ENCODE results near the gene OR10P1.

The OR10P1 gene

DNA sequence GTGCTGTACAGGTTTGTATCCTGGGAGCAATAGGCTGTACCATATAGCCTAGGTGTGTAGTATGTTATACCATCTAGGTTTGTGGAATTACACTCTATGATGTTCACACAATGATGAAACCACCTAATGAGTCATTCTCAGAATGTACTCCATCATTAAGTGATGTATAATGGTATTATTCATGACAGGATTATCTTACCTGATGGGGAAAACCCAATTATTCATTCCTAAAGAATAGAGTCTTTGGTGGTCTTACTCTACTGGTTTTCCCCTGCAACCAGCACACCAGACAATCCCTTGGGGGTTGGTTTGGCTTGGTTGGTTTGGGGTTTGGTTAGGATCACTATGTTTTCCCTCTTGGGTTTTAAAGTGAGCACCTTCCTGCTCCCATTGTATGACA is 12.6 kb upstream of the OR10P1 start:
- Histone ChIP-seq H3K4me1 (ENCODE audit: low read length) (no peaks in the 10 kb centered on the region), H3K4me3 (ENCODE audit: low read length) (no peak overlapping the region), H3K36me3 (replicated peaks; ENCODE audit: insufficient read depth, low read length) (no peaks in the 10 kb centered on the region), H3K27ac (ENCODE audit: low read length) (no peak overlapping the region), H3K27me3 (replicated peaks; ENCODE audit: insufficient read depth, low read length) (no peaks in the 10 kb centered on the region), H3K9me3 (replicated peaks; ENCODE audit: insufficient read depth, low read length) (no peaks in the 10 kb centered on the region), H3K4me2 (ENCODE audit: low read depth, low read length) (no peak overlapping the region), H3F3A (ENCODE audit: insufficient read depth, low read length) (no peaks in the 10 kb centered on the region), H3K79me2 (ENCODE audit: low read length) (no peaks in the 10 kb centered on the region), H2AFZ (ENCODE audit: low read length) (no peak overlapping the region), H3K9ac (ENCODE audit: low read length) (no peak overlapping the region), H3K9me2 (replicated peaks; ENCODE audit: insufficient read depth, low read length) (no peaks in the 10 kb centered on the region), H4K20me1 (ENCODE audit: insufficient read depth, low read length) (no peaks in the 10 kb centered on the region)
- no peak for DNase-seq
- TF ChIP-seq EZH2phosphoT487 (IDR thresholded peaks at IDR 0.05; ENCODE audit: low read length), result no peak
- no peak for TF ChIP-seq EZH2 (optimal IDR thresholded peaks at IDR 0.05; ENCODE audit: low read depth, low read length)
- TF ChIP-seq, protein P1, sequence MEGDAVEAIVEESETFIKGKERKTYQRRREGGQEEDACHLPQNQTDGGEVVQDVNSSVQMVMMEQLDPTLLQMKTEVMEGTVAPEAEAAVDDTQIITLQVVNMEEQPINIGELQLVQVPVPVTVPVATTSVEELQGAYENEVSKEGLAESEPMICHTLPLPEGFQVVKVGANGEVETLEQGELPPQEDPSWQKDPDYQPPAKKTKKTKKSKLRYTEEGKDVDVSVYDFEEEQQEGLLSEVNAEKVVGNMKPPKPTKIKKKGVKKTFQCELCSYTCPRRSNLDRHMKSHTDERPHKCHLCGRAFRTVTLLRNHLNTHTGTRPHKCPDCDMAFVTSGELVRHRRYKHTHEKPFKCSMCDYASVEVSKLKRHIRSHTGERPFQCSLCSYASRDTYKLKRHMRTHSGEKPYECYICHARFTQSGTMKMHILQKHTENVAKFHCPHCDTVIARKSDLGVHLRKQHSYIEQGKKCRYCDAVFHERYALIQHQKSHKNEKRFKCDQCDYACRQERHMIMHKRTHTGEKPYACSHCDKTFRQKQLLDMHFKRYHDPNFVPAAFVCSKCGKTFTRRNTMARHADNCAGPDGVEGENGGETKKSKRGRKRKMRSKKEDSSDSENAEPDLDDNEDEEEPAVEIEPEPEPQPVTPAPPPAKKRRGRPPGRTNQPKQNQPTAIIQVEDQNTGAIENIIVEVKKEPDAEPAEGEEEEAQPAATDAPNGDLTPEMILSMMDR (IDR thresholded peaks at IDR 0.05; ENCODE audit: low read length), result no peak

DNA sequence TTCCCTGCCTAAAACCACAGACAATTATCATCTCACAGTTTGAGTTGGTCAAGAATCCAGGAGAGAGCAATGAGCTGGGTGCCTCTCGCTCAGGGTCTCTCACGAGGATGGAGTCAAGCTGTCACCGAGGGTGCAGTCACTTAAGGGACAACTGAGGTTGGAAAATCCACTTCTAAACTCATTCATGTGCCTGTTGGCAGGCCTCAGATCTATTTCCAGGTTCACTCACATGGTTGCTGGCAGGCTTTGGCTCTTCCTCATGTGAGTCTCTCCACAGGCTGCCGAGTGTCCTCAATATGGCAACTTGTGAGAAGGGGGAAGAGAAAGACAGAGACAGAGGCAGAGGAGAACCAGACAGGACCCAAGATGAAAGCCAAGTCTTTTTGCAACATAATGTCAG is 10.5 kb upstream of the OR10P1 start:
- Histone ChIP-seq H3K4me2 (ENCODE audit: low read depth, low read length) (no peak overlapping the region), H3K79me2 (ENCODE audit: low read length) (no peaks in the 10 kb centered on the region), H3K9me3 (replicated peaks; ENCODE audit: insufficient read depth, low read length) (no peaks in the 10 kb centered on the region), H2AFZ (ENCODE audit: low read length) (no peak overlapping the region), H3K27ac (ENCODE audit: low read length) (no peak overlapping the region), H3K9me2 (replicated peaks; ENCODE audit: insufficient read depth, low read length) (no peaks in the 10 kb centered on the region), H3K4me3 (ENCODE audit: low read length) (no peak overlapping the region), H3K9ac (ENCODE audit: low read length) (no peak overlapping the region), H3K4me1 (ENCODE audit: low read length) (no peaks in the 10 kb centered on the region), H4K20me1 (ENCODE audit: insufficient read depth, low read length) (no peaks in the 10 kb centered on the region), H3K27me3 (replicated peaks; ENCODE audit: insufficient read depth, low read length) (no peaks in the 10 kb centered on the region), H3K36me3 (replicated peaks; ENCODE audit: insufficient read depth, low read length) (no peaks in the 10 kb centered on the region), H3F3A (ENCODE audit: insufficient read depth, low read length) (no peaks in the 10 kb centered on the region)
- TF ChIP-seq EZH2 (optimal IDR thresholded peaks at IDR 0.05; ENCODE audit: low read depth, low read length) (no peak), EZH2phosphoT487 (IDR thresholded peaks at IDR 0.05; ENCODE audit: low read length) (no peak)
- TF ChIP-seq, protein P1 (IDR thresholded peaks at IDR 0.05; ENCODE audit: low read length), result no peak
- DNase-seq, result no peak

DNA sequence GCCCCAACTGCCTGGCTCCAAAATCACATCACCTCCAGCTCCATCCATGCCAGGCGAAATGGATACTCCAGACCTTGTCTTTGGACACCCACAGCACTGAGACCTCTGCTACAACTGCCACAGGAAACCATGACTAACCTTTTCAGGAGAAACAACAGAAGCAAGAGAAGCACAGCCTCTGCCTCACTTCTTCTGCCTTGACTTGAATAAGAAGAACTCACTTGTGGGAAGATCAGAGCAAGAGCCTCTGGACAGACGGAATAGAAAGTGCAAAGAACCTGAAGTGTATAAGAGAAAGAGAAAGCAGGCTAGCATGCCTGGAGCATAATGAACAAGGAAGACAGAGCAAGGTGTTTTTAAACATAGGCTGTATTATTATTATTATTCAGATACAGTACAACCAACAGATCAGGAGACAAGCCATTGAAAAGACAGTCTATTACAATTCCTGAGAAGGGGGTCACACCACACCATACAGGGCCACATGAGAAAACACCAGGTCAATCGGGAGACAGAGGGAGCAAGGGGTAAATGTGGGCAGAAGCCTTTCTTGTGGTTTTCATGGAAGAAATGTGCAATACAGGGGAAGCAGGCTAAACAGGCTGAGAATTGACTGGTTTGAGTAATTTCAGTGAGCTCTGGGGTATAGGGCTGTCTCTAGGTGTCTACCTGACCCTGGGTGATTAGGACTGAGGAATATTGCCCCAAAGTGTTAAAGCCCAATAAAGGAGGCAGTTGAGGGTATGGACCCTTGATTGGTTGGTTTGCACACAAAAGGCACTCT is 7.4 kb upstream of the OR10P1 start:
- no peak for DNase-seq
- TF ChIP-seq, protein P1 (IDR thresholded peaks at IDR 0.05; ENCODE audit: low read length), result no peak
- no peak for TF ChIP-seq EZH2 (optimal IDR thresholded peaks at IDR 0.05; ENCODE audit: low read depth, low read length)
- Histone ChIP-seq H3F3A (ENCODE audit: insufficient read depth, low read length) (no peaks in the 10 kb centered on the region), H3K4me1 (ENCODE audit: low read length) (no peaks in the 10 kb centered on the region), H2AFZ (ENCODE audit: low read length) (no peak overlapping the region), H3K36me3 (replicated peaks; ENCODE audit: insufficient read depth, low read length) (no peaks in the 10 kb centered on the region), H3K27me3 (replicated peaks; ENCODE audit: insufficient read depth, low read length) (no peaks in the 10 kb centered on the region), H3K9ac (ENCODE audit: low read length) (no peak overlapping the region), H3K27ac (ENCODE audit: low read length) (no peak overlapping the region), H3K79me2 (ENCODE audit: low read length) (no peaks in the 10 kb centered on the region), H3K9me3 (replicated peaks; ENCODE audit: insufficient read depth, low read length) (no peaks in the 10 kb centered on the region), H3K4me2 (ENCODE audit: low read depth, low read length) (no peak overlapping the region), H3K4me3 (ENCODE audit: low read length) (no peak overlapping the region), H3K9me2 (replicated peaks; ENCODE audit: insufficient read depth, low read length) (no peaks in the 10 kb centered on the region), H4K20me1 (ENCODE audit: insufficient read depth, low read length) (no peaks in the 10 kb centered on the region)

Measured in MM.1S (cell line).